HEK293 (cell line): ENCODE results near the gene COL9A3.

Experiments used
- ATF2 ChIP-seq: fragments of 450-650 bp; formaldehyde crosslinking; IDR thresholded peaks from 2 replicates; pipeline ENCODE4 v1.5.1; 2016; ENCODE audit warnings: missing biosample characterization, missing genetic modification characterization, low read depth
- KLF16 ChIP-seq: fragments of 450-650 bp; formaldehyde crosslinking; IDR thresholded peaks from 2 replicates; pipeline ENCODE4 v1.5.1; 2017; ENCODE audit warnings: missing biosample characterization, missing genetic modification characterization
- OVOL3 ChIP-seq: fragments of 450-650 bp; formaldehyde crosslinking; IDR thresholded peaks from 2 replicates; pipeline ENCODE4 v1.5.1; 2016; ENCODE audit warnings: missing biosample characterization, missing genetic modification characterization
- RBAK ChIP-seq: fragments of 450-650 bp; formaldehyde crosslinking; IDR thresholded peaks from 2 replicates; pipeline ENCODE4 v1.5.1; 2016; ENCODE audit warnings: missing biosample characterization, missing genetic modification characterization
- TSHZ1 ChIP-seq: fragments of 450-650 bp; formaldehyde crosslinking; IDR thresholded peaks from 2 replicates; pipeline ENCODE4 v1.5.1; 2016; ENCODE audit warnings: missing biosample characterization, missing genetic modification characterization, borderline replicate concordance
- ZNF23 ChIP-seq: fragments of 450-650 bp; formaldehyde crosslinking; IDR thresholded peaks from 2 replicates; pipeline ENCODE4 v1.5.1; 2016; ENCODE audit warnings: missing biosample characterization, missing genetic modification characterization, borderline replicate concordance
- ZNF24 ChIP-seq: fragments of 450-650 bp; formaldehyde crosslinking; IDR thresholded peaks from 2 replicates; pipeline ENCODE4 v1.5.1; 2016; ENCODE audit warnings: missing biosample characterization, missing genetic modification characterization
- ZNF324 ChIP-seq: fragments of 450-650 bp; formaldehyde crosslinking; IDR thresholded peaks from 2 replicates; pipeline ENCODE4 v1.5.1; 2016; ENCODE audit warnings: missing biosample characterization, missing genetic modification characterization
- ZNF707 ChIP-seq: fragments of 450-650 bp; formaldehyde crosslinking; IDR thresholded peaks from 2 replicates; pipeline ENCODE4 v1.5.1; 2016; ENCODE audit warnings: missing biosample characterization, missing genetic modification characterization
- TF ChIP-seq, protein P1 (sequence below): fragments of 450-650 bp; formaldehyde crosslinking; IDR thresholded peaks from 2 replicates; pipeline ENCODE4 v1.5.1; 2016; ENCODE audit warnings: missing biosample characterization, missing genetic modification characterization
- TF ChIP-seq, protein P2 (sequence below): fragments of 450-650 bp; formaldehyde crosslinking; IDR thresholded peaks from 2 replicates; pipeline ENCODE4 v1.5.1; 2016; ENCODE audit warnings: missing biosample characterization, missing genetic modification characterization
- TF ChIP-seq, protein P3 (sequence below): fragments of 450-650 bp; formaldehyde crosslinking; IDR thresholded peaks from 2 replicates; pipeline ENCODE4 v1.5.1; 2016; ENCODE audit warnings: missing biosample characterization, missing genetic modification characterization
- TF ChIP-seq, protein P4 (sequence below): sonication (generic); formaldehyde crosslinking; IDR thresholded peaks from 2 replicates; pipeline ENCODE4 v1.8.1; 2022; ENCODE audit warnings: mild to moderate bottlenecking, moderate library complexity, missing genetic modification reagents

- TF ChIP-seq, protein P1, sequence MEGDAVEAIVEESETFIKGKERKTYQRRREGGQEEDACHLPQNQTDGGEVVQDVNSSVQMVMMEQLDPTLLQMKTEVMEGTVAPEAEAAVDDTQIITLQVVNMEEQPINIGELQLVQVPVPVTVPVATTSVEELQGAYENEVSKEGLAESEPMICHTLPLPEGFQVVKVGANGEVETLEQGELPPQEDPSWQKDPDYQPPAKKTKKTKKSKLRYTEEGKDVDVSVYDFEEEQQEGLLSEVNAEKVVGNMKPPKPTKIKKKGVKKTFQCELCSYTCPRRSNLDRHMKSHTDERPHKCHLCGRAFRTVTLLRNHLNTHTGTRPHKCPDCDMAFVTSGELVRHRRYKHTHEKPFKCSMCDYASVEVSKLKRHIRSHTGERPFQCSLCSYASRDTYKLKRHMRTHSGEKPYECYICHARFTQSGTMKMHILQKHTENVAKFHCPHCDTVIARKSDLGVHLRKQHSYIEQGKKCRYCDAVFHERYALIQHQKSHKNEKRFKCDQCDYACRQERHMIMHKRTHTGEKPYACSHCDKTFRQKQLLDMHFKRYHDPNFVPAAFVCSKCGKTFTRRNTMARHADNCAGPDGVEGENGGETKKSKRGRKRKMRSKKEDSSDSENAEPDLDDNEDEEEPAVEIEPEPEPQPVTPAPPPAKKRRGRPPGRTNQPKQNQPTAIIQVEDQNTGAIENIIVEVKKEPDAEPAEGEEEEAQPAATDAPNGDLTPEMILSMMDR (tag by site-specific recombination), result no peak
- no peak for TF ChIP-seq TSHZ1 (tag by site-specific recombination)
- no peak for TF ChIP-seq ZNF24 (tag by site-specific recombination)
- TF ChIP-seq RBAK (tag by site-specific recombination), result no peak
- no peak for TF ChIP-seq ATF2 (tag by site-specific recombination)
- no peak for TF ChIP-seq ZNF707 (tag by site-specific recombination)
- TF ChIP-seq, protein P2, sequence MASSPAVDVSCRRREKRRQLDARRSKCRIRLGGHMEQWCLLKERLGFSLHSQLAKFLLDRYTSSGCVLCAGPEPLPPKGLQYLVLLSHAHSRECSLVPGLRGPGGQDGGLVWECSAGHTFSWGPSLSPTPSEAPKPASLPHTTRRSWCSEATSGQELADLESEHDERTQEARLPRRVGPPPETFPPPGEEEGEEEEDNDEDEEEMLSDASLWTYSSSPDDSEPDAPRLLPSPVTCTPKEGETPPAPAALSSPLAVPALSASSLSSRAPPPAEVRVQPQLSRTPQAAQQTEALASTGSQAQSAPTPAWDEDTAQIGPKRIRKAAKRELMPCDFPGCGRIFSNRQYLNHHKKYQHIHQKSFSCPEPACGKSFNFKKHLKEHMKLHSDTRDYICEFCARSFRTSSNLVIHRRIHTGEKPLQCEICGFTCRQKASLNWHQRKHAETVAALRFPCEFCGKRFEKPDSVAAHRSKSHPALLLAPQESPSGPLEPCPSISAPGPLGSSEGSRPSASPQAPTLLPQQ, result no peak
- no peak for TF ChIP-seq KLF16 (tag by site-specific recombination)
- TF ChIP-seq OVOL3, result no peak
- TF ChIP-seq ZNF23 (tag by site-specific recombination), result no peak
- TF ChIP-seq ZNF324 (tag by site-specific recombination), result no peak
- TF ChIP-seq, protein P3, sequence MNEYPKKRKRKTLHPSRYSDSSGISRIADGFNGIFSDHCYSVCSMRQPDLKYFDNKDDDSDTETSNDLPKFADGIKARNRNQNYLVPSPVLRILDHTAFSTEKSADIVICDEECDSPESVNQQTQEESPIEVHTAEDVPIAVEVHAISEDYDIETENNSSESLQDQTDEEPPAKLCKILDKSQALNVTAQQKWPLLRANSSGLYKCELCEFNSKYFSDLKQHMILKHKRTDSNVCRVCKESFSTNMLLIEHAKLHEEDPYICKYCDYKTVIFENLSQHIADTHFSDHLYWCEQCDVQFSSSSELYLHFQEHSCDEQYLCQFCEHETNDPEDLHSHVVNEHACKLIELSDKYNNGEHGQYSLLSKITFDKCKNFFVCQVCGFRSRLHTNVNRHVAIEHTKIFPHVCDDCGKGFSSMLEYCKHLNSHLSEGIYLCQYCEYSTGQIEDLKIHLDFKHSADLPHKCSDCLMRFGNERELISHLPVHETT (tag by site-specific recombination), result no peak
- TF ChIP-seq, protein P4, sequence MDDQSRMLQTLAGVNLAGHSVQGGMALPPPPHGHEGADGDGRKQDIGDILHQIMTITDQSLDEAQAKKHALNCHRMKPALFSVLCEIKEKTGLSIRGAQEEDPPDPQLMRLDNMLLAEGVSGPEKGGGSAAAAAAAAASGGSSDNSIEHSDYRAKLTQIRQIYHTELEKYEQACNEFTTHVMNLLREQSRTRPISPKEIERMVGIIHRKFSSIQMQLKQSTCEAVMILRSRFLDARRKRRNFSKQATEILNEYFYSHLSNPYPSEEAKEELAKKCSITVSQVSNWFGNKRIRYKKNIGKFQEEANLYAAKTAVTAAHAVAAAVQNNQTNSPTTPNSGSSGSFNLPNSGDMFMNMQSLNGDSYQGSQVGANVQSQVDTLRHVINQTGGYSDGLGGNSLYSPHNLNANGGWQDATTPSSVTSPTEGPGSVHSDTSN (CRISPR knock-in tag), result no peak
Measured at GRCh38 chr20:62827311-62828038, 10.6 kb downstream of the COL9A3 start.
